HCT116 (cell line): ENCODE measurements around the gene KRT12.

ENCODE experiments used
- ATF3 ChIP-seq: IDR thresholded peaks from 2 replicates; pipeline ENCODE4 v1.6.1; 2012
- CEBPB ChIP-seq: IDR thresholded peaks from 2 replicates; pipeline ENCODE4 v1.6.1; 2012; ENCODE audit warnings: low read depth
- CTCF ChIP-seq, 3 experiments: fragments of 200-600 bp in 1 of 3; sonication (generic) in 1 of 3; IDR thresholded peaks in 2 of 3; conservative IDR thresholded peaks in 1 of 3; 2 replicates each; pipeline ENCODE4 v1.5.1; 2012 to 2017; ENCODE audit warnings: low read depth in 2 of 3, low read length in 2 of 3, antibody characterized with exemption in 1 of 3, borderline replicate concordance in 1 of 3, control low read depth in 1 of 3, mild to moderate bottlenecking in 1 of 3, mixed read lengths in 1 of 3, mixed run types in 1 of 3, moderate library complexity in 1 of 3; ENCODE audit not compliant: insufficient read depth in 1 of 3
- EZH2 ChIP-seq: fragments of 200-600 bp; sonication (generic); IDR thresholded peaks from 2 replicates; pipeline ENCODE4 v1.6.1; 2017; ENCODE audit warnings: antibody characterized with exemption, mixed run types
- EZH2phosphoT487 ChIP-seq: fragments of 200-600 bp; IDR thresholded peaks from 2 replicates; pipeline ENCODE4 v1.6.1; 2018; ENCODE audit warnings: antibody characterized with exemption, borderline replicate concordance
- MAX ChIP-seq: IDR thresholded peaks from 2 replicates; pipeline ENCODE4 v1.6.1; 2012
- POLR2A ChIP-seq: IDR thresholded peaks from 2 replicates; pipeline ENCODE4 v1.7.0; 2011; ENCODE audit warnings: borderline replicate concordance; ENCODE audit not compliant: insufficient read depth, insufficient read length; ENCODE audit errors: extremely low read depth
- POLR2AphosphoS5 ChIP-seq: IDR thresholded peaks from 2 replicates; pipeline ENCODE4 v1.6.1; 2011; ENCODE audit warnings: mild to moderate bottlenecking, low read depth, low read length, moderate library complexity
- RAD21 ChIP-seq: IDR thresholded peaks from 2 replicates; pipeline ENCODE4 v1.6.1; 2012; ENCODE audit warnings: low read depth, mild to moderate bottlenecking
- REST ChIP-seq: IDR thresholded peaks from 2 replicates; pipeline ENCODE4 v1.6.1; 2012; ENCODE audit warnings: low read depth
- SIN3A ChIP-seq: IDR thresholded peaks from 2 replicates; pipeline ENCODE4 v1.6.1; 2012; ENCODE audit warnings: low read depth
- TCF7L2 ChIP-seq: IDR thresholded peaks from 2 replicates; pipeline ENCODE4 v1.7.0; 2011; ENCODE audit warnings: borderline replicate concordance, inconsistent platforms; ENCODE audit not compliant: insufficient read depth, insufficient read length; ENCODE audit errors: extremely low read depth
- YY1 ChIP-seq: IDR thresholded peaks from 2 replicates; pipeline ENCODE4 v1.6.1; 2011; ENCODE audit warnings: low read length, low read depth, moderate library complexity, mild to moderate bottlenecking; ENCODE audit not compliant: insufficient replicate concordance; ENCODE audit errors: extremely low read depth
- ZNF274 ChIP-seq: fragments of 200-500 bp; sonication (Bioruptor generic); IDR thresholded peaks from 2 replicates; pipeline ENCODE4 v1.6.1; 2014; ENCODE audit warnings: mild to moderate bottlenecking, low read depth, low read length, inconsistent platforms

GRCh38 chr17:40819528-40820125 is 47.4 kb downstream of the KRT12 start:
- TF ChIP-seq EZH2phosphoT487 = no peak
- no peak for TF ChIP-seq CTCF (IDR thresholded peaks at IDR 0.05 in 2 of 3, conservative IDR thresholded peaks at IDR 0.05 in 1 of 3; ENCODE audit: borderline replicate concordance in 1 of 3, insufficient read depth in 1 of 3, low read depth in 2 of 3, low read length in 2 of 3)
- no peak for TF ChIP-seq YY1
- TF ChIP-seq POLR2A = no peak
- no peak for TF ChIP-seq SIN3A
- no peak for TF ChIP-seq ZNF274
- TF ChIP-seq REST = no peak
- TF ChIP-seq POLR2AphosphoS5 = no peak
- no peak for TF ChIP-seq TCF7L2
- no peak for TF ChIP-seq RAD21
- TF ChIP-seq CEBPB = no peak
- TF ChIP-seq ATF3 = no peak
- TF ChIP-seq MAX = no peak; the same call in 1 of the 2 replicates
- TF ChIP-seq EZH2 = no peak
